HG03432 (cell line): Measurements from ENCODE around the gene RNF224.

Experiments
- ATAC-seq: cut with Tn5 transposase; IDR thresholded peaks from one replicate; pipeline ENCODE4 v1.9.1; 2021; ENCODE audit warnings: mild to moderate bottlenecking, moderate library complexity; ENCODE audit not compliant: unreplicated experiment

Gene RNF224

DNA sequence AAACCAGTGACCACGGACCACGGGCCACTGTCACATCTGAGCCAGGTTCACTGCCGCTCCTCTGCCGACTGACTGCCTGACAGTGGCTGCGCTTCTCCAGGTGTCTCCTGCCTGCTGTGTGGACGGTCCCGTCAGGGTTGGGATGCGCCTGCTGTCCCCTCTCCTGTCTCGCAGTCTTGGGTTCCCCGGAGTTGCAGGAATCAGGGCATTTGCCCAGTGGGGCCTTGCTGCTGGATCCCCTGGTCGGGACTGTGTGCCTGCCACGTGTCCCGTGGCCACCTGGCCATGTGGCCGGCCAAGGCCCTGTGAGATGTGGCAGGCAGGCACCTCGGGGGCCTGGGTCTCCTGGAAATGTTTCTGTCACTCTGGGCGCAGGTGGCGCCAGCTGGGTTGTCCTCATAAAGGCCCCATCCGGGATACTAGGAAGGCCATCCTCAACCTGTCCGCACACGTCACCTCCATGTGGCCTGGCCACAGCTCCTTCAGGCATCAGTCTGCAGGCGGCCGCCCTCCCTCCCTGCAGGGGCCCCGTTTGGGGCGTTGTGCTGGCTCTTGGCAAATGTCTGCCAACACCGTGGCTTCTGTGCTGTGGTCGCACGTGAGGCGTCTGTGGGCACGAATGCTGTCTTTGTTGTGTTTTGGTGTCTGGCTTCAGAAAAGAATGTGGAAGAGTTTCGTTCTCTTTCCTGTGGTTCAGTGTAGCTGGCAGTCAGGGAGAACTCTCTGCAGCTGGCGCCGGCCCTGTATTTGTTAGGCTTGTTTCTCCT is 43.8 kb downstream of the RNF224 start:
- no peak for ATAC-seq

DNA sequence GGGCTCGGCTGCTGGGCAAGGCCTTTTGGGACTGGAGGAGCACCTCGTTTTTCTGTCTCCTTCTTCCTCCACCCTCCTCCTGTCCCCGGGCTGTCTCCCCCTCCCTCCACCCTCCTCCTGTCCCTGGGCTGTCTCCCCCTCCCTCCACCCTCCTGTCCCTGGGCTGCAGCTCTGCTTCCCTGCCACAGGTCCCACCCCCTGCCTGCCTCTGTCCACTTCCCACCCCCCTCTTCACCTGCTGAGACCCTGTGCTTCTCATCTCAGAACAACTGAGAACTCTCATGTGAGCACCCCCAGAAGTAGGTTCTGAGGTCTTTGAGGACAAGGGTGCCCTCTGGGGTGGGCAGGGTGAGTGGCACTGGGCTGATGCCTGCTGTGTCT is 44.4 kb downstream of the RNF224 start:
- ATAC-seq, result no peak

DNA sequence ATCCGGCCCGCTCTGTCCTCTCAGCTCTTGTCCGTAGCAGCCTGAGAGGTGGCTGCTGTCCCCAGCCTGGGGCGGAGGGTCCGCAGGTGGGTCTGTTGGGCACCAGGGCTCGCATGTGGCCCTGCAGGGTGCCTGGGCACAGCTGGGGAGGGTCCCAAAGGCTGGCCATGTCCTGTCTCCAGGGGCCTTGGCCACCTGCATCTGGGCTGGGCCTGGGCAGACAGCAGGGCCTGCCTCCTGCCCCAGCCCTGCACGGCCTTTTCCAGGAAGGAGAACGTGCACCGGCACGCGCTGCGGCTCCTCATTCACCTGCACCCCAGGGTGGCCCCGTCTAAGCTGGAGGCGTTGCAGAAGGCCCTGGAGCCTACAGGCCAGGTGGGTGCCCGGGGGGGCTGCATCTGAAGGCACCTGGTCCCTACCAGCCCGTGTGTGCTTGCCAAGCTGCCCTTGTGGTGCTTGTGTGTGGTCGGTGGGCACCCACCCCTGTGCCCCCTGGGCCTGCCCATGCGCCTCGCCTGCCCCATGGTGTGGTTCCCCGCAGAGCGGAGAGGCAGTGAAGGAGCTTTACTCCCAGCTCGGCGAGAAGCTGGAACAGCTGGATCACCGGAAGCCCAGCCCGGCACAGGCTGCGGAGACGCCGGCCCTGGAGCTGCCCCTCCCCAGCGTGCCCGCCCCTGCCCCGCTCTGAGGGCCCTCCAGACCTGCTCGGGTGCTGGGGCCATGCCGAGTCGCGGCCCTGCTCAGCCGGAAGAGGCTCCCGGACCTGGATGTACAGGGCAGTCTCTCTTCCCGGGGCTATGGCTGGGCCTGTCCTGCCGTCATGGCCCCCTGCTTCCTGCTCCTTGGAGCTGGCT is 45.2 kb downstream of the RNF224 start:
- ATAC-seq, result no peak

DNA sequence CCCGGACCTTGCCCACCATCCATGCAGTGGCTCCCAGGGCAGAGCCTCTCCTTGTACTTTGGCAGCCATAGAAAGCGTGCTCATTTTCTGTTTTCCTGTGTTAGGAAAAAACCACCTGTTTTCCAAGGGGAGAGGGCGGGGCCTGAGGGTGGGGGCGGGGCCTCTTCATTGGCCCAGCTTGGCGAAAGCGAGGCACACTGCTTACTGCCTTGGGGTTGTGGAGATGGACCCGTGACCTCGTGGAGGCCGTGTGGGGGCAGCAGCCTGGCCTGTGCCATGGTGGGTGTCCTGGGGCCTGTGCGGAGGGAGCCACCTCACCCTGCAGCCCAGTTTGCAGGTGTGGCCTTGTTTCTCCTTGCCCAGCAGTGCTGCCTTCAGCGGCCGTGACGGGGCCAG is 45.8 kb downstream of the RNF224 start:
- no peak for ATAC-seq

- no peak for ATAC-seq
Measured at GRCh38 chr9:137273611-137274320, 46.5 kb downstream of the RNF224 start.

- ATAC-seq, result no peak
Measured at GRCh38 chr9:137275203-137275587, 47.9 kb downstream of the RNF224 start.

GRCh38 chr9:137275588-137276472 is 48.5 kb downstream of the RNF224 start:
- no peak for ATAC-seq

DNA sequence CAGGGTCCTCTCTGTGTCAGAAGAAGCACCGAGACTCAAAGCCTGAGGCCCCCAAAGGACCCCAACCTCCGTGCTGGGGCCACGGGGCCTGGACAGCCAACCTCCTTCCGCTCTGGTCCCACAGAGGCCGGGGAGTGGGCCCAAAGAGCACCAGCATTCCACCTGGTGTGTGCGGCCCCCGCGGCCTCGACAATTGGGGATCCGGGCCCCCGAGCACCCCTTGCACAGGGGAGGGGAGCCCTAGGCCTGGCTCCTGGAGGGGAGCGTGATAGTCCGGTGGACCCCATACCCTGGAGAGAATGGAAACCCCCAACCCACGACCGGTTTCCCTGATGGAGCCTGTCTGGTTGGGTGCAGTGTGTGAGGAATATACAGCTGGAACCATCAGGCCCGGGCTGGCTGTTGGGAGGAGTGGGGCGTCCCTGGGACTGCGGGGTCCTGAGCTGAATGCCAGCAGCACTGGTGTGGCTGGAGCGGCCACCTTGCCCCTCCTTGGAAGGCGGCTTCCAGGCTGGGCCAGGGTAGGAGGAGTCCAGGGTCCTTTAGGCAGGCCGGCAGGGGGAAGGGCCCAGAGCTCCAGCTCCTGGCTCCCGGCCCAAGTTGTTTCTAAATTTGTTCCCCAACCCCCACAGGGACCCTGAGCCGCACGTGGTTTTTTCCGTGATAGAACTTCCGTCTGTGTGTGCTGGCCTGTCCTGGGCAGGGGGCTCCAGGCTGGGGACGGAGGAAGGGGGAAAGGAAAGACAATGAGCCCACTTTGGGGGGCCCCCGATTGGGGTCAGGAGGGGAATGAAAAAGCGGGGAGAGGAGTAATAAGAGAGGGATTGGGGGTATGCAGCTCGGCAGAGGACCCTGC is 49.4 kb downstream of the RNF224 start:
- ATAC-seq, result no peak

DNA sequence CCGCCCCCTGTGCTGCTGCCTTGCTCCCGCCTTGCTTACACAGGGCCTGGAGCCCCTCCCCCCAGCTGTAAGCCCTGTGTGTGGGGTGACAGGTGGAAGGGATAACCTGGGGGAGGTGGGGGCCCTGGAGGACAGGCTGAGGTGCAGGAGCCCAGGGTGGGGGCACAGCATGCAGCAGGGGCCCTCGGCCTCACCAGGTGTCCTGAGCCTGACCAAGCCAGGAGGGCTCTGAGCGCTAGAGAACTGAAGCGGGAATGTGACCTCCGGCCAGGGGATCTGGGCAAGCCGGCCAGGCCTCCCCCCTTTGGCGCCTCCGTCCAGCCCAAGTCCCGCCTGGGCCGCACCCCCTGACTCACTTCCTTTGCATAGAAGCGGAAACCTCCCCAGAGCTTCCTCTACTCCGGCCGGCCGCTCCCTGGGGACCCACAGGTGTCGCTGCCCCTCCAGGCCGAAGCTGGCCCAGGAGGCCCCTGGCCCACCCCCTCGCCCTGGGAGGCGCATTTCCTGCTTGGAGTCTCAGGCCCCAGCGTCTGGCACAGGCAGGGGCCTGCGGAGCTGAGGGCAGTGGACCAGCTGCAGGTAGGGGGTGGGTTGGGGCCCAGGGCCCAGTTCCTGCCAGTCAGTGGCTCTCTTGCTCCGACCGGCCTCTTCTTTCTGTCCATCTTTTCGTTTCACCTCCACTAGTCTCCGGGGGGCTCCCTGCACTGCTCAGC is 50.2 kb downstream of the RNF224 start, which contains the start of gene TOR4A:
TSS of gene TOR4A (plus strand) at position 398 of the 713 bp plus-strand sequence. CDS start 964 bp downstream, outside the sequence.
- ATAC-seq, result peak; percentile 68

DNA sequence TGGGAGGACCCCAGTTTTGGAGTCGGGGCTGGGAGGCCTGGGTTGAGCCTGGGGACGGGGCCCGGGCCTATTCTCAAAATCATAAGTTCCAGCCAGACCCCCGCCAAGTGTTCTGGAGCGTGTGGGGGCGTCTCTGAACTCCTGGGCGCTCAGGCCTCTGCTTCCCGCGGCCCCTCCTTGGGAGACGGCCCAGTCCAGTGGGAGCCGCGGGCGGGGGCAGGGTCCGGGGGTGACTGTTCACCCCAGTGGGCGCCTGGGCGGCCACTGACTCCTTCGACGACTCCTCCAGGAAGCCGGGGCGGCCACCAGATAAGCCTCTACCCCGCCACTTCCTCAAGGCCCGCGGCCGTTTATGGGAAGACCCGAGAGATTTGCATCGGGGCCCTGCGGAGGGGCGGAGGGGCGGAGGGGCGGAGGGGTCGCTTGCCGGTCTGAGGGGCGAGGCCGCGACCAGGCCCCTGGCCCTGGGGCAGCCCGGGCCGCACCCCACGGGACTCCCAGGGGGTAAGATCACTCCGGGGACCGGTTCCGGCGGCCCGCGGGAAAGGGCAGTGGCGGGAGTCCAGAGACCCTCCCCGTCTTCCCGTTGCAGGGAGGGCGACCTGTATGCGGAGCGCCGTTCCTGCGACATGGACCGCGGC is 50.9 kb downstream of the RNF224 start:
- peak; percentile 11 for ATAC-seq
